MM.1S (cell line): ENCODE results near the gene NCS1.

Experiments
- CTCF ChIP-seq: fragments of 300-600 bp; sonication (generic); IDR thresholded peaks from 2 replicates; pipeline ENCODE4 v1.5.1; 2016; ENCODE audit warnings: antibody characterized with exemption, low read length, mixed read lengths
- EZH2phosphoT487 ChIP-seq: fragments of 300-600 bp; sonication (generic); IDR thresholded peaks from 2 replicates; pipeline ENCODE4 v1.6.1; 2018; ENCODE audit warnings: antibody characterized with exemption, low read length

GRCh38 chr9:130276955-130277354 lies 104.8 kb downstream of the NCS1 start:
- TF ChIP-seq EZH2phosphoT487 = no peak
- TF ChIP-seq CTCF = no peak
